ENCODE results near the gene EDDM13. TPM values are rescaled to one million over a fixed set of nuclear protein-coding genes. Genes with fewer than 3 reads are reported as not detected.

The EDDM13 gene
- total RNA-seq, 5 donors from 2014 or later (not counting 1 experiment from before 2014, with no cell fraction given), result not detected

GRCh38 chr19:56309511-56310185, 37.1 kb downstream of the EDDM13 start:
- Histone ChIP-seq H3K27ac (ENCODE audit: low read length) (no peak overlapping the region), H3K4me3 (ENCODE audit: control insufficient read depth in 1 of 2, extremely low read depth in 1 of 2, low read length in 1 of 2) (no peak overlapping the region), H3K27me3 (replicated peaks in 1 of 2; ENCODE audit: control insufficient read depth in 2 of 2, extremely low read depth in 1 of 2, insufficient read depth in 2 of 2, low read length in 1 of 2) (no peaks in the 10 kb centered on the region), H3K36me3 (ENCODE audit: control insufficient read depth in 2 of 2, extremely low read depth in 1 of 2, insufficient read depth in 1 of 2, low read length in 1 of 2) (peaks cover 6 to 16% of the 10 kb centered on the region in 2 donors), H3K4me1 (ENCODE audit: control insufficient read depth in 1 of 2, extremely low read depth in 1 of 2, insufficient read depth in 2 of 2, low read length in 2 of 2) (peaks cover 6 to 10% of the 10 kb centered on the region in 2 experiments), H3K9me3 (no peaks in the 10 kb centered on the region)
- H3K4me3 Mint-ChIP-seq, result no peak overlapping the region
- DNase-seq (peak in 33 of 35 experiments; percentile 6 to 64 (median 39)), ATAC-seq (replicated peaks in 1 of 4) (no peak)
- peaks cover 26% of the 10 kb centered on the region for H3K36me3 Mint-ChIP-seq
- ChIA-PET CTCF (interaction anchor here (0.5 to 1.1 kb wide), 4 partner anchors 24 to 58 kb away, joined by 3 to 6 read pairs (median 5); no protein-coding TSS in a partner anchor), POLR2A (no interaction called here)
- no peaks in the 10 kb centered on the region for H3K9me3 Mint-ChIP-seq
- WGBS (ENCODE audit: insufficient coverage), result 95% methylated on average over 10 of the region's 11 CpGs
- no peaks in the 10 kb centered on the region for H3K27me3 Mint-ChIP-seq
- no peak overlapping the region for H3K27ac Mint-ChIP-seq
- H3K4me1 Mint-ChIP-seq, result peaks cover 18 to 31% (median 18%) of the 10 kb centered on the region in 3 donors

GRCh38 chr19:56310462-56310861, 37.9 kb downstream of the EDDM13 start:
- Mint-ChIP-seq H3K4me3 (no peak overlapping the region), H3K4me1 (peaks cover 19 to 31% (median 21%) of the 10 kb centered on the region in 3 donors), H3K27me3 (no peaks in the 10 kb centered on the region), H3K36me3 (peaks cover 21% of the 10 kb centered on the region), H3K9me3 (no peaks in the 10 kb centered on the region), H3K27ac (no peak overlapping the region)
- Histone ChIP-seq H3K9me3 (no peaks in the 10 kb centered on the region), H3K27me3 (replicated peaks in 1 of 2; ENCODE audit: control insufficient read depth in 2 of 2, extremely low read depth in 1 of 2, insufficient read depth in 2 of 2, low read length in 1 of 2) (no peaks in the 10 kb centered on the region), H3K4me1 (ENCODE audit: control insufficient read depth in 1 of 2, extremely low read depth in 1 of 2, insufficient read depth in 2 of 2, low read length in 2 of 2) (peaks cover 9 to 10% of the 10 kb centered on the region in 2 experiments), H3K36me3 (ENCODE audit: control insufficient read depth in 2 of 2, extremely low read depth in 1 of 2, insufficient read depth in 1 of 2, low read length in 1 of 2) (peaks cover 4 to 13% of the 10 kb centered on the region in 2 donors), H3K4me3 (ENCODE audit: control insufficient read depth in 1 of 2, extremely low read depth in 1 of 2, low read length in 1 of 2) (no peak overlapping the region), H3K27ac (ENCODE audit: low read length) (no peak overlapping the region)
- ChIA-PET CTCF (interaction anchor here (0.6 to 1.1 kb wide), 2 partner anchors 57 to 231 kb away, joined by 3 read pairs; no protein-coding TSS in a partner anchor), POLR2A (no interaction called here)
- no peak for DNase-seq
- WGBS (ENCODE audit: insufficient coverage), result 88% methylated on average over 5 of the region's 8 CpGs
- ATAC-seq (replicated peaks in 1 of 4), result no peak

GRCh38 chr19:56312342-56312741, 39.8 kb downstream of the EDDM13 start:
- 83% methylated on average over 1 of the region's 4 CpGs for WGBS (ENCODE audit: insufficient coverage)
- H3K36me3 Mint-ChIP-seq, result peaks cover 18% of the 10 kb centered on the region
- Histone ChIP-seq H3K4me1 (ENCODE audit: control insufficient read depth in 1 of 2, extremely low read depth in 1 of 2, insufficient read depth in 2 of 2, low read length in 2 of 2) (peaks cover 10 to 13% of the 10 kb centered on the region in 2 experiments), H3K27me3 (replicated peaks in 1 of 2; ENCODE audit: control insufficient read depth in 2 of 2, extremely low read depth in 1 of 2, insufficient read depth in 2 of 2, low read length in 1 of 2) (no peaks in the 10 kb centered on the region), H3K36me3 (ENCODE audit: control insufficient read depth in 2 of 2, extremely low read depth in 1 of 2, insufficient read depth in 1 of 2, low read length in 1 of 2) (peaks cover 4 to 9% of the 10 kb centered on the region in 2 donors), H3K9me3 (no peaks in the 10 kb centered on the region), H3K4me3 (ENCODE audit: control insufficient read depth in 1 of 2, extremely low read depth in 1 of 2, low read length in 1 of 2) (no peak overlapping the region), H3K27ac (ENCODE audit: low read length) (no peak overlapping the region)
- ChIA-PET POLR2A (no interaction called here), CTCF (interaction anchor here in 1 of 2 donors (0.5 kb wide), 1 partner anchor 75 kb away, joined by 3 read pairs; no protein-coding TSS in a partner anchor)
- H3K4me3 Mint-ChIP-seq, result peak overlapping the region in 1 of 3 donors; percentile 18
- DNase-seq (no peak), ATAC-seq (replicated peaks in 1 of 4) (no peak)
- H3K9me3 Mint-ChIP-seq, result no peaks in the 10 kb centered on the region
- no peaks in the 10 kb centered on the region for H3K27me3 Mint-ChIP-seq
- peaks cover 25 to 35% (median 26%) of the 10 kb centered on the region in 3 donors for H3K4me1 Mint-ChIP-seq
- peak overlapping the region in 1 of 2 donors; percentile 53 for H3K27ac Mint-ChIP-seq

- 77% methylated on average over 4 of the region's 10 CpGs for WGBS (ENCODE audit: insufficient coverage)
- DNase-seq, result no peak
- no peaks in the 10 kb centered on the region for H3K9me3 ChIP-seq
- no peaks in the 10 kb centered on the region for H3K9me3 Mint-ChIP-seq
- peak overlapping the region; percentile 82 to 92 (median 87) for H3K4me3 Mint-ChIP-seq
- no peaks in the 10 kb centered on the region for H3K27me3 Mint-ChIP-seq
- peaks cover 4 to 6% of the 10 kb centered on the region in 2 donors for H3K36me3 ChIP-seq (ENCODE audit: control insufficient read depth in 2 of 2, extremely low read depth in 1 of 2, insufficient read depth in 1 of 2, low read length in 1 of 2)
- no peak overlapping the region for H3K27ac ChIP-seq (ENCODE audit: low read length)
- H3K4me3 ChIP-seq (ENCODE audit: control insufficient read depth in 1 of 2, extremely low read depth in 1 of 2, low read length in 1 of 2), result no peak overlapping the region
- ChIA-PET POLR2A (no interaction called here), CTCF (interaction anchor here in 1 of 2 donors (0.5 kb wide), 1 partner anchor 75 kb away, joined by 3 read pairs; no protein-coding TSS in a partner anchor)
- no peaks in the 10 kb centered on the region for H3K27me3 ChIP-seq (replicated peaks in 1 of 2; ENCODE audit: control insufficient read depth in 2 of 2, extremely low read depth in 1 of 2, insufficient read depth in 2 of 2, low read length in 1 of 2)
- peaks cover 25 to 35% (median 26%) of the 10 kb centered on the region in 3 donors for H3K4me1 Mint-ChIP-seq
- ATAC-seq (replicated peaks in 1 of 4), result no peak
- peak overlapping the region; percentile 71 to 99 for H3K27ac Mint-ChIP-seq
- peaks cover 10 to 13% of the 10 kb centered on the region in 2 experiments for H3K4me1 ChIP-seq (ENCODE audit: control insufficient read depth in 1 of 2, extremely low read depth in 1 of 2, insufficient read depth in 2 of 2, low read length in 2 of 2)
- peaks cover 18% of the 10 kb centered on the region for H3K36me3 Mint-ChIP-seq
Measured at GRCh38 chr19:56312787-56313657, 40.5 kb downstream of the EDDM13 start.

GRCh38 chr19:56314018-56314380, 41.5 kb downstream of the EDDM13 start:
- ChIA-PET POLR2A (no interaction called here), CTCF (no interaction called here)
- peak overlapping the region; percentile 74 to 76 for H3K4me3 ChIP-seq (ENCODE audit: control insufficient read depth in 1 of 2, extremely low read depth in 1 of 2, low read length in 1 of 2)
- peak overlapping the region; percentile 99 for H3K27ac Mint-ChIP-seq
- WGBS (ENCODE audit: insufficient coverage), result 0% methylated on average over 8 of the region's 9 CpGs
- peak overlapping the region; percentile 82 to 92 (median 87) for H3K4me3 Mint-ChIP-seq
- peaks cover 12% of the 10 kb centered on the region for H3K36me3 Mint-ChIP-seq
- H3K36me3 ChIP-seq (ENCODE audit: control insufficient read depth in 2 of 2, extremely low read depth in 1 of 2, insufficient read depth in 1 of 2, low read length in 1 of 2), result peaks cover 4 to 6% of the 10 kb centered on the region in 2 donors
- H3K27me3 Mint-ChIP-seq, result no peaks in the 10 kb centered on the region
- no peaks in the 10 kb centered on the region for H3K9me3 ChIP-seq
- peaks cover 25 to 32% (median 26%) of the 10 kb centered on the region in 3 donors for H3K4me1 Mint-ChIP-seq
- no peaks in the 10 kb centered on the region for H3K27me3 ChIP-seq (replicated peaks in 1 of 2; ENCODE audit: control insufficient read depth in 2 of 2, extremely low read depth in 1 of 2, insufficient read depth in 2 of 2, low read length in 1 of 2)
- no peaks in the 10 kb centered on the region for H3K9me3 Mint-ChIP-seq
- peak in 2 of 35 experiments; percentile 1 to 4 for DNase-seq
- ATAC-seq (replicated peaks in 1 of 4), result no peak
- peak overlapping the region; percentile 97 for H3K27ac ChIP-seq (ENCODE audit: low read length)
- peaks cover 10 to 13% of the 10 kb centered on the region in 2 experiments for H3K4me1 ChIP-seq (ENCODE audit: control insufficient read depth in 1 of 2, extremely low read depth in 1 of 2, insufficient read depth in 2 of 2, low read length in 2 of 2)
